K562 (cell line): ENCODE data around the gene LAMP1. TPM values are rescaled to one million over a fixed set of nuclear protein-coding genes. Genes with fewer than 3 reads are reported as not detected.

ENCODE experiments used
- ATAC-seq: fragments of 200-7000 bp; cut with Tn5 transposase; 3 replicates; pipeline ENCODE4 v1.9.1; 2020; ENCODE audit warnings: moderate library complexity
- BruUV-seq: library from RNA; stranded (reverse); fragments of 400-500 nt; replicated peaks from 2 replicates; lab custom pipeline; 2021; lab: Mats Ljungman, UMichigan
- CTCF ChIA-PET: fragments of 300-600 bp; formaldehyde crosslinking; extraction: SDS; loops from one replicate; lab custom pipeline; 2021; ENCODE audit warnings: low intra/inter-chr PET ratio; lab: Yijun Ruan, JAX
- POLR2A ChIA-PET: fragments of 300-600, 350-650 bp; sonication (Branson Sonifier 250); formaldehyde crosslinking; extraction: SDS; loops from one replicate; lab custom pipeline; 2021; ENCODE audit warnings: antibody characterized with exemption, inconsistent platforms; lab: Yijun Ruan, JAX
- DNase-seq, 4 experiments: peaks; one replicate each; pipeline versions ENCODE4 v3.0.0 to v3.0.0-alpha.2; 2011 to 2018; ENCODE audit warnings: low spot score in 3 of 4, mixed read lengths in 3 of 4; ENCODE audit errors: extremely low read depth in 1 of 4
- FAIRE-seq: peaks from 2 replicates; lab custom pipeline; 2011; peaks lifted over from hg19 to GRCh38; lab: Jason Lieb, UNC
- H2AFZ ChIP-seq: 2 replicates; pipeline ENCODE4 v1.6.0; 2011; ENCODE audit warnings: low read depth, low read length, control low read depth, inconsistent platforms
- H3K27ac ChIP-seq: fragments of 200-600 bp; 3 replicates; pipeline ENCODE4 v1.8.0; 2011; ENCODE audit warnings: low read depth, mild to moderate bottlenecking, control low read depth, inconsistent platforms, low read length, moderate library complexity, mixed read lengths; ENCODE audit errors: extremely low read depth
- H3K27me3 ChIP-seq, 2 experiments: fragments of 300-600 bp in 1 of 2; 2 replicates in 1 of 2; 3 replicates in 1 of 2; pipeline versions ENCODE4 v1.6.0 to v1.8.0; 2011; ENCODE audit warnings: inconsistent platforms in 2 of 2, low read length in 2 of 2, mild to moderate bottlenecking in 1 of 2, mixed read lengths in 1 of 2, moderate library complexity in 1 of 2; ENCODE audit not compliant: control insufficient read depth in 2 of 2, insufficient read depth in 2 of 2
- H3K36me3 ChIP-seq: fragments of 300-600 bp; 3 replicates; pipeline ENCODE4 v1.8.0; 2011; ENCODE audit warnings: mild to moderate bottlenecking, low read length, inconsistent platforms; ENCODE audit not compliant: control insufficient read depth, insufficient read depth
- H3K4me1 ChIP-seq, 2 experiments: fragments of 200-600 bp in 1 of 2; replicated peaks in 1 of 2; 2 replicates in 1 of 2; 3 replicates in 1 of 2; pipeline versions ENCODE4 v1.5.1 to v1.8.0; 2011; ENCODE audit warnings: inconsistent platforms in 2 of 2, low read length in 2 of 2, mild to moderate bottlenecking in 1 of 2, mixed read lengths in 1 of 2, moderate library complexity in 1 of 2; ENCODE audit not compliant: control insufficient read depth in 2 of 2, insufficient read depth in 2 of 2
- H3K4me2 ChIP-seq: 2 replicates; pipeline ENCODE4 v1.6.1; 2011; ENCODE audit warnings: low read length, control low read depth, inconsistent platforms, mixed read lengths; ENCODE audit not compliant: insufficient read depth
- H3K4me3 ChIP-seq: fragments of 200-600 bp; sonication (generic), shearing (Covaris generic); 2 replicates; pipeline ENCODE4 v1.5.1; 2016; ENCODE audit warnings: control low read depth, inconsistent platforms
- H3K79me2 ChIP-seq: fragments of 200-600 bp; 3 replicates; pipeline ENCODE4 v1.8.0; 2011; ENCODE audit warnings: low read length, inconsistent platforms; ENCODE audit not compliant: control insufficient read depth, insufficient read depth
- H3K9ac ChIP-seq, 2 experiments: 2 replicates each; pipeline versions ENCODE4 v1.6.0 to v1.6.1; 2011; ENCODE audit warnings: low read depth in 2 of 2, low read length in 2 of 2, control low read depth in 1 of 2, inconsistent platforms in 1 of 2, mild to moderate bottlenecking in 1 of 2, mixed read lengths in 1 of 2; ENCODE audit not compliant: insufficient read depth in 1 of 2
- H3K9me1 ChIP-seq: one replicate; pipeline ENCODE4 v1.6.0; 2011; ENCODE audit warnings: inconsistent platforms, mild to moderate bottlenecking, low read length, moderate library complexity; ENCODE audit not compliant: control insufficient read depth, insufficient read depth
- H3K9me3 ChIP-seq: replicated peaks from 2 replicates; pipeline ENCODE4 v1.5.1; 2011; ENCODE audit warnings: low read depth, low read length, inconsistent platforms; ENCODE audit not compliant: control insufficient read depth, insufficient read depth
- H4K20me1 ChIP-seq: replicated peaks from 2 replicates; pipeline ENCODE4 v1.6.1; 2011; ENCODE audit warnings: low read length, inconsistent platforms, mixed read lengths; ENCODE audit not compliant: control insufficient read depth, insufficient read depth
- CBX3 ChIP-seq, 2 experiments: IDR thresholded peaks; 1 replicate in 1 of 2; 2 replicates in 1 of 2; pipeline ENCODE4 v1.6.1; 2012; ENCODE audit warnings: inconsistent platforms in 2 of 2, low read length in 2 of 2, borderline replicate concordance in 1 of 2, control low read depth in 1 of 2
- CC2D1A ChIP-seq: fragments of 450-650 bp; IDR thresholded peaks from 2 replicates; pipeline ENCODE4 v1.6.1; 2017; ENCODE audit warnings: mild to moderate bottlenecking
- FOXM1 ChIP-seq, 2 experiments: fragments of 450-650 bp in 1 of 2; sonication (generic) in 1 of 2; formaldehyde crosslinking in 1 of 2; IDR thresholded peaks; 2 replicates each; pipeline versions ENCODE4 v1.6.1 to v1.9.0; 2017 to 2022; ENCODE audit warnings: low read depth in 2 of 2, mild to moderate bottlenecking in 2 of 2, missing genetic modification reagents in 1 of 2, moderate library complexity in 1 of 2
- GTF2F1 ChIP-seq: IDR thresholded peaks from 2 replicates; pipeline ENCODE4 v1.6.1; 2011; ENCODE audit warnings: low read depth, low read length, improper control_type of control experiment
- HDAC1 ChIP-seq, 2 experiments: fragments of 450-650 bp; IDR thresholded peaks; 2 replicates each; pipeline ENCODE4 v1.6.1; 2016 to 2017; ENCODE audit warnings: inconsistent platforms in 1 of 2, mild to moderate bottlenecking in 1 of 2, moderate library complexity in 1 of 2
- ILF3 ChIP-seq: fragments of 450-650 bp; IDR thresholded peaks from 2 replicates; pipeline ENCODE4 v1.6.1; 2018; ENCODE audit warnings: antibody characterized with exemption, mild to moderate bottlenecking, moderate library complexity, borderline replicate concordance
- KDM1A ChIP-seq, 2 experiments: fragments of 450-650 bp; IDR thresholded peaks; 2 replicates each; pipeline ENCODE4 v1.6.1; 2016; ENCODE audit warnings: mild to moderate bottlenecking in 2 of 2
- MECOM ChIP-seq: fragments of 250-450 bp; sonication (Bioruptor Pico); IDR thresholded peaks from 2 replicates; pipeline ENCODE4 v1.8.0; 2022; ENCODE audit warnings: inconsistent platforms
- MIER1 ChIP-seq: fragments of 450-650 bp; IDR thresholded peaks from 2 replicates; pipeline ENCODE4 v1.6.1; 2016; ENCODE audit warnings: antibody characterized with exemption, mild to moderate bottlenecking, low read depth
- MTA3 ChIP-seq: fragments of 450-650 bp; formaldehyde crosslinking; IDR thresholded peaks from 2 replicates; pipeline ENCODE4 v1.6.1; 2017; ENCODE audit warnings: mild to moderate bottlenecking, borderline replicate concordance
- SMC3 ChIP-seq: conservative IDR thresholded peaks from 2 replicates; pipeline ENCODE4 v1.6.1; 2011; ENCODE audit warnings: low read depth, low read length, improper control_type of control experiment; ENCODE audit not compliant: insufficient read depth
- U2AF1 ChIP-seq: fragments of 200-400 bp; formaldehyde crosslinking; optimal IDR thresholded peaks from 2 replicates; pipeline ENCODE3; 2017; ENCODE audit warnings: mild to moderate bottlenecking, low read depth, low read length, moderate library complexity
- ZBTB2 ChIP-seq: fragments of 450-650 bp; IDR thresholded peaks from 2 replicates; pipeline ENCODE4 v1.6.1; 2016; ENCODE audit warnings: antibody characterized with exemption
- ZC3H4 ChIP-seq: sonication (generic); formaldehyde crosslinking; IDR thresholded peaks from 2 replicates; pipeline ENCODE4 v1.9.0; 2021; ENCODE audit warnings: missing genetic modification reagents, borderline replicate concordance
- ZKSCAN1 ChIP-seq: fragments of 150-350 bp; IDR thresholded peaks from 2 replicates; pipeline ENCODE4 v1.6.1; 2016; ENCODE audit warnings: low read depth, low read length
- ZNF696 ChIP-seq: fragments of 250-450 bp; sonication (Bioruptor Pico); conservative IDR thresholded peaks from 2 replicates; pipeline ENCODE4 v1.4.0; 2020; ENCODE audit warnings: mild to moderate bottlenecking, moderate library complexity
- ZNF707 ChIP-seq: fragments of 250-450 bp; sonication (Bioruptor Pico); conservative IDR thresholded peaks from 2 replicates; pipeline ENCODE4 v1.8.0; 2022; ENCODE audit warnings: inconsistent platforms, mild to moderate bottlenecking, moderate library complexity
- ZNF766 ChIP-seq: fragments of 200-800 bp; sonication (Bioruptor generic); conservative IDR thresholded peaks from 2 replicates; pipeline ENCODE4 v1.6.1; 2016; ENCODE audit warnings: missing genetic modification characterization, missing compliant biosample characterization
- ZNF77 ChIP-seq: fragments of 250-450 bp; sonication (Bioruptor Pico); IDR thresholded peaks from 2 replicates; pipeline ENCODE4 v1.5.0; 2020
- WGBS: fragments of 100-300 bp; shearing (Covaris generic); methylation state at CpG from one replicate; pipeline ENCODE4 v1.1.6; 2016; ENCODE audit warnings: low coverage, mixed read lengths; ENCODE audit not compliant: insufficient coverage; ENCODE audit errors: missing lambda C conversion rate; 5-methylcytosine and 5-hydroxymethylcytosine counted together
- in situ Hi-C: fragments of 300-500 bp; cut with MboI; formaldehyde crosslinking; loops from 4 replicates; pipeline ENCODE4 v1.15.0; 2018; ENCODE audit warnings: inconsistent platforms, mixed read lengths
- intact Hi-C: fragments of 100-400 bp; cut with micrococcal nuclease; formaldehyde crosslinking; loops from 2 replicates; pipeline ENCODE4 v1.14.2; 2022
- polyA plus RNA-seq, 8 experiments: library from polyadenylated mRNA; depleted of rRNA in 4 of 8; stranded (reverse) in 5 of 8; unstranded in 3 of 8; fragments of >200 nt; fragmentation: Nextera tagmentation in 2 of 8; fragmentation: Illumina TruSeq in 1 of 8; extraction: Ambion mirVana in 2 of 8; extraction: Trizol in 1 of 8; gene quantifications; 2 replicates each; pipeline versions ENCODE4 v1.2.1 to v1.2.3, GENCODE V29; 2011 to 2014; ENCODE audit warnings: inconsistent platforms in 1 of 8, missing spikeins in 1 of 8
- total RNA-seq, 7 experiments: library from RNA; depleted of rRNA in 6 of 7; stranded (reverse); fragments of >200 nt in 6 of 7; fragmentation: Illumina TruSeq in 2 of 7; extraction: Trizol in 2 of 7; gene quantifications; 2 replicates each; pipeline versions ENCODE4 v1.2.1 to v1.2.3, GENCODE V29; 2011 to 2021; ENCODE audit warnings: low replicate concordance in 1 of 7

LAMP1 gene
- total and polyA plus RNA-seq, 9 of the 15 experiments (the other 6 are each of a cell fraction or from before 2014, with no cell fraction given) = 2.2 to 70.1 (median 30.5) TPM

GRCh38 chr13:113318956-113319355 is 21.9 kb downstream of the LAMP1 start:
- H3K27me3 ChIP-seq = no peaks in the 10 kb centered on the region
- no peak overlapping the region for H3K4me2 ChIP-seq
- in situ Hi-C loops (no loop called here), intact Hi-C loops (no loop called here)
- no peaks in the 10 kb centered on the region; a peak in 1 of 5 replicates for H3K4me1 ChIP-seq
- no peak for FAIRE-seq
- ATAC-seq = no peak
- no peaks in the 10 kb centered on the region for H4K20me1 ChIP-seq
- no peak overlapping the region for H3K27ac ChIP-seq
- 89% methylated on average over 10 of the region's 18 CpGs for WGBS
- TF ChIP-seq KDM1A (IDR thresholded peaks at IDR 0.05) (no peak), ZKSCAN1 (no peak), ZNF766 (CRISPR knock-in tag) (no peak), ZBTB2 (no peak), ZNF696 (CRISPR knock-in tag) (no peak), U2AF1 (no peak), MIER1 (no peak), FOXM1 (IDR thresholded peaks at IDR 0.05; ENCODE audit: low read depth) (no peak), FOXM1 (CRISPR knock-in tag; IDR thresholded peaks at IDR 0.05; ENCODE audit: low read depth) (no peak), SMC3 (no peak), MTA3 (no peak), ZC3H4 (CRISPR knock-in tag) (no peak), ILF3 (no peak), HDAC1 (IDR thresholded peaks at IDR 0.05) (no peak), ZNF707 (CRISPR knock-in tag) (no peak), ZNF77 (CRISPR knock-in tag) (no peak), CBX3 (IDR thresholded peaks at IDR 0.05; ENCODE audit: borderline replicate concordance in 1 of 2, low read length in 2 of 2) (no peak), CC2D1A (no peak), GTF2F1 (no peak), MECOM (CRISPR knock-in tag) (no peak)
- CTCF ChIA-PET = no interaction called here
- no peak overlapping the region for H3K9ac ChIP-seq
- DNase-seq = no peak
- H3K9me3 ChIP-seq = no peaks in the 10 kb centered on the region
- no peak overlapping the region for H2AFZ ChIP-seq
- peaks cover 57% of the 10 kb centered on the region; the same call in 2 of the 3 replicates for H3K36me3 ChIP-seq
- POLR2A ChIA-PET = no interaction called here
- no peaks in the 10 kb centered on the region for H3K9me1 ChIP-seq
- H3K79me2 ChIP-seq = no peaks in the 10 kb centered on the region
- no TSS peak for BruUV-seq
- no peak overlapping the region for H3K4me3 ChIP-seq
